Endothelial cell of umbilical vein (primary cell): ENCODE measurements around the gene FAM120AOS. TPM values are rescaled to one million over a fixed set of nuclear protein-coding genes. Genes with fewer than 3 reads are reported as not detected.

ENCODE experiments used
- BruUV-seq: library from RNA; stranded (reverse); fragments of 400-500 nt; replicated peaks from 2 replicates; lab custom pipeline; 2021; lab: Mats Ljungman, UMichigan
- CTCF ChIA-PET: fragments of 300-600, 350-600 bp; sonication (Branson Sonifier 250); formaldehyde crosslinking; loops from one replicate; lab custom pipeline; 2021; ENCODE audit warnings: antibody characterized with exemption, inconsistent platforms; lab: Charles Lee
- POLR2A ChIA-PET: fragments of 300-600, 350-600 bp; sonication (Branson Sonifier 250); formaldehyde crosslinking; loops from one replicate; lab custom pipeline; 2021; ENCODE audit warnings: antibody characterized with exemption, inconsistent platforms; lab: Charles Lee
- DNase-seq: peaks from one replicate; pipeline ENCODE4 v3.0.0-alpha.2; 2011; ENCODE audit warnings: low read depth, low spot score
- FAIRE-seq: peaks from 2 replicates; lab custom pipeline; 2011; peaks lifted over from hg19 to GRCh38; lab: Jason Lieb, UNC
- H2AFZ ChIP-seq: 2 replicates; pipeline ENCODE4 v1.6.0; 2012; ENCODE audit warnings: low read depth, low read length, control low read depth, inconsistent platforms
- H3K27ac ChIP-seq: 2 replicates; pipeline ENCODE4 v1.5.1; 2011; ENCODE audit warnings: low read depth, mild to moderate bottlenecking, control low read depth, low read length, moderate library complexity; ENCODE audit not compliant: insufficient read depth
- H3K27me3 ChIP-seq, 2 experiments: 2 replicates each; pipeline versions ENCODE4 v1.6.0 to v1.6.1; 2011; ENCODE audit warnings: low read length in 2 of 2, mixed read lengths in 1 of 2; ENCODE audit not compliant: control insufficient read depth in 2 of 2, insufficient read depth in 2 of 2
- H3K36me3 ChIP-seq, 2 experiments: 2 replicates in 1 of 2; 3 replicates in 1 of 2; pipeline ENCODE4 v1.5.1; 2011; ENCODE audit warnings: low read length in 2 of 2, mild to moderate bottlenecking in 1 of 2, moderate library complexity in 1 of 2; ENCODE audit not compliant: control insufficient read depth in 2 of 2, insufficient read depth in 2 of 2; ENCODE audit errors: extremely low read depth in 1 of 2
- H3K4me1 ChIP-seq: 3 replicates; pipeline ENCODE4 v1.5.1; 2011; ENCODE audit warnings: mild to moderate bottlenecking, low read length; ENCODE audit not compliant: control insufficient read depth, insufficient read depth; ENCODE audit errors: extremely low read depth
- H3K4me2 ChIP-seq: 2 replicates; pipeline ENCODE4 v1.6.1; 2011; ENCODE audit warnings: low read length, control low read depth, mixed read lengths; ENCODE audit not compliant: insufficient read depth
- H3K4me3 ChIP-seq, 3 experiments: fragments of 200-600 bp in 1 of 3; sonication (generic), shearing (Covaris generic) in 1 of 3; replicated peaks in 1 of 3; 2 replicates each; pipeline ENCODE4 v1.5.1; 2011 to 2016; ENCODE audit warnings: control low read depth in 3 of 3, low read length in 3 of 3, mild to moderate bottlenecking in 2 of 3, inconsistent platforms in 1 of 3, low read depth in 1 of 3, moderate library complexity in 1 of 3; ENCODE audit not compliant: insufficient read depth in 1 of 3
- H3K79me2 ChIP-seq: 2 replicates; pipeline ENCODE4 v1.6.0; 2012; ENCODE audit warnings: low read length, inconsistent platforms; ENCODE audit not compliant: control insufficient read depth, insufficient read depth
- H3K9ac ChIP-seq: replicated peaks from 2 replicates; pipeline ENCODE3; 2011; ENCODE audit warnings: low read length, control low read depth; ENCODE audit not compliant: insufficient read depth; ENCODE audit errors: extremely low read depth
- H3K9me1 ChIP-seq: replicated peaks from 3 replicates; pipeline ENCODE4 v1.6.0; 2011; ENCODE audit warnings: mild to moderate bottlenecking, low read length; ENCODE audit not compliant: control insufficient read depth, insufficient read depth; ENCODE audit errors: extremely low read depth
- H3K9me3 ChIP-seq: replicated peaks from 2 replicates; pipeline ENCODE4 v1.5.1; 2012; ENCODE audit warnings: low read length, inconsistent platforms; ENCODE audit not compliant: control insufficient read depth, insufficient read depth
- H4K20me1 ChIP-seq: replicated peaks from 2 replicates; pipeline ENCODE3; 2011; ENCODE audit warnings: mild to moderate bottlenecking, low read length; ENCODE audit not compliant: control insufficient read depth, insufficient read depth; ENCODE audit errors: extremely low read depth
- CTCF ChIP-seq, 2 donors: IDR thresholded peaks; 1 replicate in 1 of 2; 2 replicates in 1 of 2; pipeline ENCODE4 v1.5.1; 2011; ENCODE audit warnings: low read length in 2 of 2, mild to moderate bottlenecking in 2 of 2, moderate library complexity in 2 of 2, control low read depth in 1 of 2, inconsistent platforms in 1 of 2, low read depth in 1 of 2; ENCODE audit not compliant: insufficient read depth in 1 of 2; ENCODE audit errors: extremely low read depth in 1 of 2
- EZH2 ChIP-seq: IDR thresholded peaks from 2 replicates; pipeline ENCODE4 v1.6.1; 2012; ENCODE audit warnings: borderline replicate concordance, low read depth, mild to moderate bottlenecking, moderate library complexity, low read length, inconsistent platforms; ENCODE audit not compliant: severe bottlenecking
- FOS ChIP-seq: IDR thresholded peaks from 2 replicates; pipeline ENCODE4 v1.6.1; 2011; ENCODE audit warnings: mild to moderate bottlenecking, low read length, moderate library complexity, borderline replicate concordance; ENCODE audit not compliant: insufficient read depth
- GATA2 ChIP-seq: IDR thresholded peaks from 2 replicates; pipeline ENCODE4 v1.7.0; 2011; ENCODE audit warnings: low read depth, mild to moderate bottlenecking, moderate library complexity, mixed read lengths, low read length; ENCODE audit not compliant: insufficient read length, insufficient read depth
- JUN ChIP-seq: IDR thresholded peaks from 2 replicates; pipeline ENCODE4 v1.6.1; 2011; ENCODE audit warnings: borderline replicate concordance, low read depth; ENCODE audit not compliant: insufficient read length, insufficient read depth
- MAX ChIP-seq: IDR thresholded peaks from 2 replicates; pipeline ENCODE4 v1.6.1; 2011; ENCODE audit not compliant: insufficient read depth, insufficient read length
- MYC ChIP-seq: IDR thresholded peaks from one replicate; pipeline ENCODE4 v1.6.1; 2011; ENCODE audit warnings: mild to moderate bottlenecking, low read depth, low read length
- POLR2A ChIP-seq: IDR thresholded peaks from 2 replicates; pipeline ENCODE4 v1.6.1; 2012; ENCODE audit warnings: low read depth, mild to moderate bottlenecking, control low read depth, low read length
- POLR2AphosphoS5 ChIP-seq: IDR thresholded peaks from 2 replicates; pipeline ENCODE4 v1.6.1; 2012; ENCODE audit warnings: low read depth, mild to moderate bottlenecking, control low read depth, low read length, moderate library complexity; ENCODE audit not compliant: insufficient read depth
- dilution Hi-C: fragments of 300-500 bp; cut with MboI; formaldehyde crosslinking; loops from one replicate; pipeline ENCODE4 v1.15.0; 2019; ENCODE audit warnings: low sequenced_read_pairs; ENCODE audit not compliant: extremely low pct_ligation_motif_present
- intact Hi-C: fragments of 100-400 bp; cut with micrococcal nuclease; formaldehyde crosslinking; loops from one replicate; pipeline ENCODE4 v1.10.0; 2022
- polyA plus RNA-seq, 4 experiments: library from polyadenylated mRNA; depleted of rRNA in 3 of 4; stranded (reverse) in 3 of 4; unstranded in 1 of 4; fragments of >200 nt; gene quantifications; 2 replicates each; pipeline versions ENCODE4 v1.2.1 to v1.2.3, GENCODE V29; 2011 to 2012; ENCODE audit warnings: missing spikeins in 1 of 4
- total RNA-seq: library from RNA; stranded (reverse); gene quantifications from 2 replicates; pipeline ENCODE4 v1.2.3, GENCODE V29; 2021

Gene FAM120AOS
- total and polyA plus RNA-seq, 2 donors (not counting 3 experiments of a cell fraction or from before 2014, with no cell fraction given), result 25.9 to 32.4 TPM

- TF ChIP-seq POLR2AphosphoS5, result no peak
- TF ChIP-seq MAX, result no peak
- no peak for TF ChIP-seq EZH2
- TF ChIP-seq MYC, result no peak
- no peak for TF ChIP-seq POLR2A
- no peak for TF ChIP-seq GATA2
- no peak for TF ChIP-seq JUN
- no peak for TF ChIP-seq CTCF (IDR thresholded peaks at IDR 0.05; ENCODE audit: extremely low read depth in 1 of 2, insufficient read depth in 1 of 2, low read depth in 1 of 2, low read length in 2 of 2)
- no peak for TF ChIP-seq FOS
- no TSS peak for BruUV-seq
- dilution Hi-C loops, result no loop called here
- no peak overlapping the region for H3K9ac ChIP-seq
- no peak overlapping the region for H2AFZ ChIP-seq
- no peak overlapping the region for H3K4me2 ChIP-seq
- H3K9me1 ChIP-seq, result no peaks in the 10 kb centered on the region
- H3K4me3 ChIP-seq, result no peak overlapping the region
- CTCF ChIA-PET, result no interaction called here
- H3K27me3 ChIP-seq, result no peaks in the 10 kb centered on the region
- H4K20me1 ChIP-seq, result peaks cover 14% of the 10 kb centered on the region
- no peak for FAIRE-seq
- no peaks in the 10 kb centered on the region for H3K36me3 ChIP-seq
- intact Hi-C loops, result no loop called here
- peaks cover 100% of the 10 kb centered on the region for H3K79me2 ChIP-seq
- H3K4me1 ChIP-seq, result peaks cover 5% of the 10 kb centered on the region
- POLR2A ChIA-PET, result no interaction called here
- DNase-seq, result no peak
- no peaks in the 10 kb centered on the region for H3K9me3 ChIP-seq
- no peak overlapping the region for H3K27ac ChIP-seq
Observed at GRCh38 chr9:93458712-93459111, 5.3 kb upstream of the FAM120AOS start.
